Liver (tissue), 3 donors: ENCODE results near the gene CELA2A.

Experiments
- CTCF ChIP-seq: fragments of 150-350 bp; IDR thresholded peaks from 2 replicates; pipeline ENCODE4 v1.5.1; 2017; ENCODE audit warnings: improper control_type of control experiment, low read depth, low read length; ENCODE audit not compliant: missing input control
- FOXA1 ChIP-seq: IDR thresholded peaks from 2 replicates; pipeline ENCODE4 v1.6.1; 2016; ENCODE audit warnings: antibody characterized with exemption
- GABPA ChIP-seq, 2 donors: IDR thresholded peaks in 1 of 2; conservative IDR thresholded peaks in 1 of 2; 2 replicates each; pipeline ENCODE4 v1.6.1; 2016; ENCODE audit warnings: antibody characterized with exemption in 2 of 2, mild to moderate bottlenecking in 1 of 2, moderate library complexity in 1 of 2
- JUND ChIP-seq, 2 donors: IDR thresholded peaks; 2 replicates each; pipeline ENCODE4 v1.6.1; 2016; ENCODE audit warnings: antibody characterized with exemption in 2 of 2
- RAD21 ChIP-seq, 2 donors: IDR thresholded peaks; 2 replicates each; pipeline ENCODE4 v1.6.1; 2016; ENCODE audit warnings: antibody characterized with exemption in 2 of 2, mild to moderate bottlenecking in 2 of 2
- RXRA ChIP-seq, 2 donors: IDR thresholded peaks; 2 replicates each; pipeline ENCODE4 v1.6.1; 2017 to 2018; ENCODE audit warnings: antibody characterized with exemption in 2 of 2, mild to moderate bottlenecking in 1 of 2
- SP1 ChIP-seq: IDR thresholded peaks from 2 replicates; pipeline ENCODE4 v1.6.1; 2018; ENCODE audit warnings: antibody characterized with exemption, mild to moderate bottlenecking
- TAF1 ChIP-seq: conservative IDR thresholded peaks from 2 replicates; pipeline ENCODE4 v1.6.1; 2016; ENCODE audit warnings: antibody characterized with exemption, mild to moderate bottlenecking
- YY1 ChIP-seq: IDR thresholded peaks from 2 replicates; pipeline ENCODE4 v1.6.1; 2016; ENCODE audit warnings: antibody characterized with exemption, mild to moderate bottlenecking
- TF ChIP-seq, protein P1 (sequence below): IDR thresholded peaks from 2 replicates; pipeline ENCODE4 v1.6.1; 2016; ENCODE audit warnings: antibody characterized with exemption
- donor health status: healthy.
- donor health status: healthy.

DNA sequence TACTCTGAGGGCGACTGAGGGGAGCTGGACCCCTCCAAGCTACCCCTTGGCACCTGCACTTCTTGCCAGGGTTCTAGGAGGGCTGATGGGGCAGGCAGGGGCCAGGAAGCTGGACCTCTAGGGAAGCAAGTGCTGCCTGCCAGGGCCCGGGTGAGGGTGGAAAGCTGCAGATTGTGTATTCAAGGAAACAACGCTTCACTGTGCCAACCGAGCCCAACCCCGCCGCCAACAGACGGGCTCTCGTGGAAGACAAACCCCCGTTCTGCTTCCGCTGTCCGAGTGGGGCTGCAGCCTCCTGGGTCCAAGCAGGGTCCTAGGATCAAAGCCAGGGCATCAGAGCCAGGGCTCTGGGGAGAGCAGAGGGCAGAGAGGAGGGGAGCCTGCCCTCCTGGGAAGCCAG is 43.7 kb upstream of the CELA2A start:
- TF ChIP-seq CTCF (no peak), RAD21 (IDR thresholded peaks at IDR 0.05) (no peak), SP1 (no peak), TAF1 (no peak), YY1 (no peak), JUND (IDR thresholded peaks at IDR 0.05) (no peak), GABPA (IDR thresholded peaks at IDR 0.05 in 1 of 2, conservative IDR thresholded peaks at IDR 0.05 in 1 of 2) (no peak), RXRA (IDR thresholded peaks at IDR 0.05) (no peak), FOXA1 (no peak)
- TF ChIP-seq, protein P1, sequence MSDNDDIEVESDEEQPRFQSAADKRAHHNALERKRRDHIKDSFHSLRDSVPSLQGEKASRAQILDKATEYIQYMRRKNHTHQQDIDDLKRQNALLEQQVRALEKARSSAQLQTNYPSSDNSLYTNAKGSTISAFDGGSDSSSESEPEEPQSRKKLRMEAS = no peak
